ENCODE results near the gene PGM5.

DNA sequence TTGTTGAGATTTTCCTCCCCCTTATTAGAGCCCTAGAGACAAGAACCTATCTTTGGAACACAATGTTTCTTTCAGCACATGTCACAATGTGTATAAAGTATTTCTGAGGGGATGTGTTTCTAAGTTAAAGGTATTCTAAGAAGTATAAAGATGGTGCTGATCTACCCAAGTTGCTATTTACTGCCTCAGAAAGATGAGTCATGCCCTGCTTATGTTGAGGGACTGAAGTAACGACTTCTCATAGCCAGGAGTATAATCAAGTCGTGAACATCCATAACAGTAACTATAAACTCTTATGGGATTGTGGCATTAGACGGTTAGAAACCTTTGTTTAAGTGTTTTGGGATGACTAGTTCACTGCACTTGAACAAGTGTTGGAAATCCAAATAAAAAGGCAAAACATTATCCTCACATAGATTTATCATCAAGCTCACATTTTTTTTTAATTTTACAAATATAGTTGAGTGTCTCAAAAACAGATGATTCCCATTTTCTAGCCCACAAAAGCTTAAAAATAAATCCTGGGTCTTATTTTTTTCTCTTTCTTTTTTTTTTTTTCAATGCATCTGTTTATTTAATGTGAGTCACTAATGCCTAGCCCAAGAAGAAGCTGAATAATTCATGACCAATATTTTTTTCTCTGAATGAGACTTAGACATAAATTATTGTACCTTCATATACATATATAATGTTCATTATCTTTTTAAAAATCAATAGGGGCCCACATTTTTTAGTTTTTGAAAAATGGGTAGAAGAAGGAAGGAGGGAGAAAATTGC, 196.5 kb downstream of the PGM5 start:
- TF ChIP-seq CTCF (IDR thresholded peaks at IDR 0.05; ENCODE audit: extremely low read depth in 1 of 2, insufficient read depth in 1 of 2, low read depth in 1 of 2, low read length in 2 of 2) (no peak), GATA2 (IDR thresholded peaks at IDR 0.05; ENCODE audit: insufficient read depth, insufficient read length, low read depth, low read length) (no peak), POLR2A (IDR thresholded peaks at IDR 0.05; ENCODE audit: low read depth, low read length) (no peak), POLR2AphosphoS5 (IDR thresholded peaks at IDR 0.05; ENCODE audit: insufficient read depth, low read depth, low read length) (no peak), FOS (IDR thresholded peaks at IDR 0.05; ENCODE audit: borderline replicate concordance, insufficient read depth, low read length) (no peak)
- TF ChIP-seq, protein P1, sequence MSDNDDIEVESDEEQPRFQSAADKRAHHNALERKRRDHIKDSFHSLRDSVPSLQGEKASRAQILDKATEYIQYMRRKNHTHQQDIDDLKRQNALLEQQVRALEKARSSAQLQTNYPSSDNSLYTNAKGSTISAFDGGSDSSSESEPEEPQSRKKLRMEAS (IDR thresholded peaks at IDR 0.05; ENCODE audit: insufficient read depth, insufficient read length) = no peak
